ENCODE measurements around the gene PRG2. TPM values are rescaled to one million over a fixed set of nuclear protein-coding genes. Genes with fewer than 3 reads are reported as not detected.

PRG2 gene
- total and polyA plus RNA-seq, 9 of the 15 experiments (the other 6 are each of a cell fraction or from before 2014, with no cell fraction given): 1.8 to 78.0 (median 26.6) TPM

DNA sequence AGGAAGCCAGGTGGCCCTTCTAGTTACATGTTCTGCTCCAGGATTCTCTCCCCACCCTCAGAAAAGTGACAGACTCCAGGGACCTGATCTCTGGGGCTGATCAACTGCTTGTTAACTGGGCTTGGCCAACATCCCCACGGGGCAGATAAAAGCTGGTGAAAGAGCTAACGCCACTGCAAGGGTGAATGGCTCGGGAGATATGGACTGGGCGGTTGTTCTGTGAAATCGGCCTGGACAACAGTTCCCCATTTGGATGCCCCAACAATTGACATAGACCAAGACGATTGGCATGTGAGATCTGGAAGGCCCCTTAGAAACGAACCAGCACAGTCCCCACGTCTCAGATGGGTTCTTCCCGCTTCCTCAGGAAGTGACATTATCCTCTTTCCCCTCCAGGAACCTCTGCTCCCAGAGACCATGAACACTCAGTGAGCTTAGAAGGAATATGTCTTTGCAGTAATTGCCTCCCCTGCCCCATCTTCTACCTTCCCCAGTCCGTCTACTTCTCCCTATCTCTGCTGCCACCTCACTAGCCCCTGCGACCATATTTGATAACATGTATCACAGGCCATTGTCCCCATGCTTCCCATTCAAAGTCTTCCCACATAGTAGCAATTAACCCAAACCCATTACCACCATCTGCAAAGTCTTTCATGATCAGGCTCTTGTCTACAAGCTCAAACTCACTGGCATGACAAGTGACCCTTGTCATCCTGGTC lies 5.6 kb upstream of the PRG2 start (continued):
- TF ChIP-seq NCOR1 (IDR thresholded peaks at IDR 0.05) (peak; percentile 80), NCOA1 (IDR thresholded peaks at IDR 0.05; ENCODE audit: low read depth) (peak; percentile 56; the same call in 1 of the 2 replicates), NR4A1 (CRISPR knock-in tag; IDR thresholded peaks at IDR 0.05) (no peak), NR4A1 (tag; IDR thresholded peaks at IDR 0.05) (0 out of 2 replicates have a peak, but pooled peaks have one; percentile 49), SPI1 (IDR thresholded peaks at IDR 0.05; ENCODE audit: borderline replicate concordance, low read depth, low read length) (peak; percentile 73), ZZZ3 (IDR thresholded peaks at IDR 0.05) (no peak), THRAP3 (IDR thresholded peaks at IDR 0.05; ENCODE audit: borderline replicate concordance) (0 out of 2 replicates have a peak, but pooled peaks have one; percentile 64), HSF4 (CRISPR knock-in tag; IDR thresholded peaks at IDR 0.05; ENCODE audit: borderline replicate concordance) (0 out of 2 replicates have a peak, but pooled peaks have one; percentile 21), FOXA3 (CRISPR knock-in tag; conservative IDR thresholded peaks at IDR 0.05 in 1 of 2, IDR thresholded peaks at IDR 0.05 in 1 of 2) (no peak), ZNF184 (CRISPR knock-in tag; IDR thresholded peaks at IDR 0.05) (no peak), LARP7 (IDR thresholded peaks at IDR 0.05) (0 out of 2 replicates have a peak, but pooled peaks have one; percentile 80), RBBP5 (IDR thresholded peaks at IDR 0.05; ENCODE audit: borderline replicate concordance, insufficient read depth, low read length, poor library complexity, severe bottlenecking) (peak; percentile 39), BRD9 (IDR thresholded peaks at IDR 0.05; ENCODE audit: low read depth, partially characterized antibody) (peak; percentile 32), KLF16 (IDR thresholded peaks at IDR 0.05) (peak; percentile 73; the same call in 1 of the 2 replicates), ZBTB17 (CRISPR knock-in tag; IDR thresholded peaks at IDR 0.05) (no peak), HDAC8 (tag; IDR thresholded peaks at IDR 0.05) (no peak), CCNT2 (IDR thresholded peaks at IDR 0.05; ENCODE audit: borderline replicate concordance, extremely low read depth, insufficient read length, low read depth, low read length) (peak; percentile 65), NONO (IDR thresholded peaks at IDR 0.05; ENCODE audit: low read depth in 2 of 2, low read length in 1 of 2) (no peak), TARDBP (IDR thresholded peaks at IDR 0.05) (no peak), FOXJ3 (CRISPR knock-in tag; IDR thresholded peaks at IDR 0.05) (no peak)
- TF ChIP-seq, protein P1, sequence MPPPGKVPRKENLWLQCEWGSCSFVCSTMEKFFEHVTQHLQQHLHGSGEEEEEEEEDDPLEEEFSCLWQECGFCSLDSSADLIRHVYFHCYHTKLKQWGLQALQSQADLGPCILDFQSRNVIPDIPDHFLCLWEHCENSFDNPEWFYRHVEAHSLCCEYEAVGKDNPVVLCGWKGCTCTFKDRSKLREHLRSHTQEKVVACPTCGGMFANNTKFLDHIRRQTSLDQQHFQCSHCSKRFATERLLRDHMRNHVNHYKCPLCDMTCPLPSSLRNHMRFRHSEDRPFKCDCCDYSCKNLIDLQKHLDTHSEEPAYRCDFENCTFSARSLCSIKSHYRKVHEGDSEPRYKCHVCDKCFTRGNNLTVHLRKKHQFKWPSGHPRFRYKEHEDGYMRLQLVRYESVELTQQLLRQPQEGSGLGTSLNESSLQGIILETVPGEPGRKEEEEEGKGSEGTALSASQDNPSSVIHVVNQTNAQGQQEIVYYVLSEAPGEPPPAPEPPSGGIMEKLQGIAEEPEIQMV (tag; conservative IDR thresholded peaks at IDR 0.05; ENCODE audit: low read depth): 0 out of 2 replicates have a peak, but pooled peaks have one; percentile 34
- TF ChIP-seq, protein P2, sequence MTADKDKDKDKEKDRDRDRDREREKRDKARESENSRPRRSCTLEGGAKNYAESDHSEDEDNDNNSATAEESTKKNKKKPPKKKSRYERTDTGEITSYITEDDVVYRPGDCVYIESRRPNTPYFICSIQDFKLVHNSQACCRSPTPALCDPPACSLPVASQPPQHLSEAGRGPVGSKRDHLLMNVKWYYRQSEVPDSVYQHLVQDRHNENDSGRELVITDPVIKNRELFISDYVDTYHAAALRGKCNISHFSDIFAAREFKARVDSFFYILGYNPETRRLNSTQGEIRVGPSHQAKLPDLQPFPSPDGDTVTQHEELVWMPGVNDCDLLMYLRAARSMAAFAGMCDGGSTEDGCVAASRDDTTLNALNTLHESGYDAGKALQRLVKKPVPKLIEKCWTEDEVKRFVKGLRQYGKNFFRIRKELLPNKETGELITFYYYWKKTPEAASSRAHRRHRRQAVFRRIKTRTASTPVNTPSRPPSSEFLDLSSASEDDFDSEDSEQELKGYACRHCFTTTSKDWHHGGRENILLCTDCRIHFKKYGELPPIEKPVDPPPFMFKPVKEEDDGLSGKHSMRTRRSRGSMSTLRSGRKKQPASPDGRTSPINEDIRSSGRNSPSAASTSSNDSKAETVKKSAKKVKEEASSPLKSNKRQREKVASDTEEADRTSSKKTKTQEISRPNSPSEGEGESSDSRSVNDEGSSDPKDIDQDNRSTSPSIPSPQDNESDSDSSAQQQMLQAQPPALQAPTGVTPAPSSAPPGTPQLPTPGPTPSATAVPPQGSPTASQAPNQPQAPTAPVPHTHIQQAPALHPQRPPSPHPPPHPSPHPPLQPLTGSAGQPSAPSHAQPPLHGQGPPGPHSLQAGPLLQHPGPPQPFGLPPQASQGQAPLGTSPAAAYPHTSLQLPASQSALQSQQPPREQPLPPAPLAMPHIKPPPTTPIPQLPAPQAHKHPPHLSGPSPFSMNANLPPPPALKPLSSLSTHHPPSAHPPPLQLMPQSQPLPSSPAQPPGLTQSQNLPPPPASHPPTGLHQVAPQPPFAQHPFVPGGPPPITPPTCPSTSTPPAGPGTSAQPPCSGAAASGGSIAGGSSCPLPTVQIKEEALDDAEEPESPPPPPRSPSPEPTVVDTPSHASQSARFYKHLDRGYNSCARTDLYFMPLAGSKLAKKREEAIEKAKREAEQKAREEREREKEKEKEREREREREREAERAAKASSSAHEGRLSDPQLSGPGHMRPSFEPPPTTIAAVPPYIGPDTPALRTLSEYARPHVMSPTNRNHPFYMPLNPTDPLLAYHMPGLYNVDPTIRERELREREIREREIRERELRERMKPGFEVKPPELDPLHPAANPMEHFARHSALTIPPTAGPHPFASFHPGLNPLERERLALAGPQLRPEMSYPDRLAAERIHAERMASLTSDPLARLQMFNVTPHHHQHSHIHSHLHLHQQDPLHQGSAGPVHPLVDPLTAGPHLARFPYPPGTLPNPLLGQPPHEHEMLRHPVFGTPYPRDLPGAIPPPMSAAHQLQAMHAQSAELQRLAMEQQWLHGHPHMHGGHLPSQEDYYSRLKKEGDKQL (CRISPR knock-in tag; IDR thresholded peaks at IDR 0.05; ENCODE audit: borderline replicate concordance): no peak

Measured in K562 (cell line).